HG03520 (cell line): ENCODE measurements around the gene ALB.

Source experiments
- ATAC-seq: cut with Tn5 transposase; IDR thresholded peaks from one replicate; pipeline ENCODE4 v1.9.1; 2021; ENCODE audit warnings: mild to moderate bottlenecking, moderate library complexity; ENCODE audit not compliant: unreplicated experiment

The ALB gene

GRCh38 chr4:73450398-73451004 lies 46.4 kb downstream of the ALB start:
- ATAC-seq: no peak

GRCh38 chr4:73451404-73451803 lies 47.3 kb downstream of the ALB start:
- ATAC-seq: no peak

GRCh38 chr4:73451981-73452747 lies 48.1 kb downstream of the ALB start:
- ATAC-seq: no peak

GRCh38 chr4:73452953-73453700 lies 49.0 kb downstream of the ALB start:
- ATAC-seq: no peak

GRCh38 chr4:73453701-73454005 lies 49.6 kb downstream of the ALB start:
- ATAC-seq: no peak

- ATAC-seq: no peak
Measured at GRCh38 chr4:73454920-73455319, 50.8 kb downstream of the ALB start.

- ATAC-seq: no peak
Measured at GRCh38 chr4:73456177-73457022, 52.3 kb downstream of the ALB start.

GRCh38 chr4:73458184-73459047 lies 54.3 kb downstream of the ALB start:
- no peak for ATAC-seq

- ATAC-seq: no peak
Measured at GRCh38 chr4:73459048-73459421, 54.9 kb downstream of the ALB start.

- ATAC-seq: no peak
Measured at GRCh38 chr4:73460913-73461522, 56.9 kb downstream of the ALB start.

- ATAC-seq: no peak
Measured at GRCh38 chr4:73468170-73468569, 64.1 kb downstream of the ALB start.

GRCh38 chr4:73470728-73471127 lies 66.6 kb downstream of the ALB start:
- no peak for ATAC-seq
